ENCODE results near the gene DMPK. TPM values are rescaled to one million over a fixed set of nuclear protein-coding genes. Genes with fewer than 3 reads are reported as not detected.

Gene DMPK
- total RNA-seq, 5 donors from 2014 or later (not counting 1 experiment from before 2014, with no cell fraction given): 31.4 to 46.4 (median 36.9) TPM

- Mint-ChIP-seq H3K4me1 (peaks cover 9 to 20% (median 11%) of the 10 kb centered on the region in 3 donors), H3K36me3 (no peaks in the 10 kb centered on the region), H3K27me3 (peaks cover 8 to 20% of the 10 kb centered on the region in 2 donors), H3K9me3 (no peaks in the 10 kb centered on the region), H3K27ac (no peak overlapping the region), H3K4me3 (peak overlapping the region; percentile 43 to 90 (median 44))
- H3K9me3 ChIP-seq: no peaks in the 10 kb centered on the region
- H3K27me3 ChIP-seq (replicated peaks in 1 of 2; ENCODE audit: control insufficient read depth in 2 of 2, extremely low read depth in 1 of 2, insufficient read depth in 2 of 2, low read length in 1 of 2): peaks cover 0 to 66% of the 10 kb centered on the region in 2 experiments
- no peaks in the 10 kb centered on the region for H3K36me3 ChIP-seq (ENCODE audit: control insufficient read depth in 2 of 2, extremely low read depth in 1 of 2, insufficient read depth in 1 of 2, low read length in 1 of 2)
- CTCF ChIA-PET: interaction anchor here in 1 of 2 donors (0.6 kb wide), 1 partner anchor 16 kb away, joined by 3 read pairs; no protein-coding TSS in a partner anchor
- 50% methylated on average over 16 of the region's 31 CpGs for WGBS (ENCODE audit: insufficient coverage)
- ATAC-seq (replicated peaks in 1 of 4): no peak
- DNase-seq: no peak
- no peak overlapping the region for H3K27ac ChIP-seq (ENCODE audit: low read length)
- POLR2A ChIA-PET: no interaction called here
- peak overlapping the region in 1 of 2 donors; percentile 34 for H3K4me3 ChIP-seq (ENCODE audit: control insufficient read depth in 1 of 2, extremely low read depth in 1 of 2, low read length in 1 of 2)
- H3K4me1 ChIP-seq (ENCODE audit: control insufficient read depth in 1 of 2, extremely low read depth in 1 of 2, insufficient read depth in 2 of 2, low read length in 2 of 2): peaks cover 2 to 35% of the 10 kb centered on the region in 2 experiments
Measured at GRCh38 chr19:45767410-45767880, 14.8 kb downstream of the DMPK start.

GRCh38 chr19:45766869-45767346 is 15.4 kb downstream of the DMPK start:
- Mint-ChIP-seq H3K4me1 (peaks cover 9 to 16% (median 11%) of the 10 kb centered on the region in 3 donors), H3K27ac (no peak overlapping the region), H3K36me3 (no peaks in the 10 kb centered on the region), H3K27me3 (peaks cover 8 to 22% of the 10 kb centered on the region in 2 donors), H3K9me3 (no peaks in the 10 kb centered on the region), H3K4me3 (peak overlapping the region; percentile 43 to 90 (median 44))
- ChIA-PET CTCF (interaction anchor here in 1 of 2 donors (0.6 kb wide), 1 partner anchor 15 kb away, joined by 3 read pairs; no protein-coding TSS in a partner anchor), POLR2A (no interaction called here)
- 92% methylated on average over 24 of the region's 24 CpGs for WGBS (ENCODE audit: insufficient coverage)
- ATAC-seq (replicated peaks in 1 of 4) (no peak), DNase-seq (no peak)
- Histone ChIP-seq H3K9me3 (no peaks in the 10 kb centered on the region), H3K36me3 (ENCODE audit: control insufficient read depth in 2 of 2, extremely low read depth in 1 of 2, insufficient read depth in 1 of 2, low read length in 1 of 2) (no peaks in the 10 kb centered on the region), H3K4me3 (ENCODE audit: control insufficient read depth in 1 of 2, extremely low read depth in 1 of 2, low read length in 1 of 2) (no peak overlapping the region), H3K27me3 (replicated peaks in 1 of 2; ENCODE audit: control insufficient read depth in 2 of 2, extremely low read depth in 1 of 2, insufficient read depth in 2 of 2, low read length in 1 of 2) (peaks cover 0 to 69% of the 10 kb centered on the region in 2 experiments), H3K4me1 (ENCODE audit: control insufficient read depth in 1 of 2, extremely low read depth in 1 of 2, insufficient read depth in 2 of 2, low read length in 2 of 2) (peaks cover 2 to 35% of the 10 kb centered on the region in 2 experiments), H3K27ac (ENCODE audit: low read length) (no peak overlapping the region)

- no peak overlapping the region for H3K27ac ChIP-seq (ENCODE audit: low read length)
- 92% methylated on average over 14 of the region's 17 CpGs for WGBS (ENCODE audit: insufficient coverage)
- H3K27me3 Mint-ChIP-seq: peaks cover 8 to 22% of the 10 kb centered on the region in 2 donors
- no peaks in the 10 kb centered on the region for H3K36me3 ChIP-seq (ENCODE audit: control insufficient read depth in 2 of 2, extremely low read depth in 1 of 2, insufficient read depth in 1 of 2, low read length in 1 of 2)
- H3K9me3 ChIP-seq: no peaks in the 10 kb centered on the region
- ChIA-PET POLR2A (no interaction called here), CTCF (no interaction called here)
- peaks cover 9 to 16% (median 11%) of the 10 kb centered on the region in 3 donors for H3K4me1 Mint-ChIP-seq
- peaks cover 0 to 73% of the 10 kb centered on the region in 2 experiments for H3K27me3 ChIP-seq (replicated peaks in 1 of 2; ENCODE audit: control insufficient read depth in 2 of 2, extremely low read depth in 1 of 2, insufficient read depth in 2 of 2, low read length in 1 of 2)
- ATAC-seq (replicated peaks in 1 of 4) (no peak), DNase-seq (no peak)
- H3K4me3 ChIP-seq (ENCODE audit: control insufficient read depth in 1 of 2, extremely low read depth in 1 of 2, low read length in 1 of 2): no peak overlapping the region
- no peaks in the 10 kb centered on the region for H3K36me3 Mint-ChIP-seq
- no peak overlapping the region for H3K27ac Mint-ChIP-seq
- peak overlapping the region in 1 of 3 donors; percentile 51 for H3K4me3 Mint-ChIP-seq
- H3K4me1 ChIP-seq (ENCODE audit: control insufficient read depth in 1 of 2, extremely low read depth in 1 of 2, insufficient read depth in 2 of 2, low read length in 2 of 2): peaks cover 2 to 35% of the 10 kb centered on the region in 2 experiments
- H3K9me3 Mint-ChIP-seq: no peaks in the 10 kb centered on the region
Measured at GRCh38 chr19:45766296-45766868, 15.9 kb downstream of the DMPK start.

- Mint-ChIP-seq H3K4me1 (peaks cover 5 to 12% (median 8%) of the 10 kb centered on the region in 3 donors), H3K27ac (no peak overlapping the region), H3K27me3 (peaks cover 8 to 22% of the 10 kb centered on the region in 2 donors), H3K9me3 (no peaks in the 10 kb centered on the region), H3K36me3 (no peaks in the 10 kb centered on the region), H3K4me3 (peak overlapping the region in 1 of 3 donors; percentile 51)
- H3K27ac ChIP-seq (ENCODE audit: low read length): no peak overlapping the region
- no peaks in the 10 kb centered on the region for H3K9me3 ChIP-seq
- DNase-seq (no peak), ATAC-seq (replicated peaks in 1 of 4) (no peak)
- ChIA-PET CTCF (no interaction called here), POLR2A (no interaction called here)
- peaks cover 0 to 73% of the 10 kb centered on the region in 2 experiments for H3K27me3 ChIP-seq (replicated peaks in 1 of 2; ENCODE audit: control insufficient read depth in 2 of 2, extremely low read depth in 1 of 2, insufficient read depth in 2 of 2, low read length in 1 of 2)
- H3K4me3 ChIP-seq (ENCODE audit: control insufficient read depth in 1 of 2, extremely low read depth in 1 of 2, low read length in 1 of 2): no peak overlapping the region
- 83% methylated on average over 22 of the region's 23 CpGs for WGBS (ENCODE audit: insufficient coverage)
- H3K36me3 ChIP-seq (ENCODE audit: control insufficient read depth in 2 of 2, extremely low read depth in 1 of 2, insufficient read depth in 1 of 2, low read length in 1 of 2): no peaks in the 10 kb centered on the region
- H3K4me1 ChIP-seq (ENCODE audit: control insufficient read depth in 1 of 2, extremely low read depth in 1 of 2, insufficient read depth in 2 of 2, low read length in 2 of 2): peaks cover 2 to 31% of the 10 kb centered on the region in 2 experiments
Measured at GRCh38 chr19:45765702-45766295, 16.5 kb downstream of the DMPK start.

- peak overlapping the region in 1 of 3 donors; percentile 51 for H3K4me3 Mint-ChIP-seq
- POLR2A ChIA-PET: no interaction called here
Measured at GRCh38 chr19:45764945-45765701, 17.2 kb downstream of the DMPK start.

GRCh38 chr19:45764475-45764874 is 17.8 kb downstream of the DMPK start:
- H3K36me3 ChIP-seq (ENCODE audit: control insufficient read depth in 2 of 2, extremely low read depth in 1 of 2, insufficient read depth in 1 of 2, low read length in 1 of 2): no peaks in the 10 kb centered on the region
- H3K9me3 ChIP-seq: no peaks in the 10 kb centered on the region
- POLR2A ChIA-PET: no interaction called here
- no peak for DNase-seq
- Mint-ChIP-seq H3K27me3 (peaks cover 8 to 23% of the 10 kb centered on the region in 2 donors), H3K27ac (no peak overlapping the region), H3K4me3 (peak overlapping the region in 1 of 3 donors; percentile 17), H3K36me3 (no peaks in the 10 kb centered on the region), H3K4me1 (peaks cover 1 to 5% (median 4%) of the 10 kb centered on the region in 3 donors), H3K9me3 (no peaks in the 10 kb centered on the region)
- H3K27me3 ChIP-seq (replicated peaks in 1 of 2; ENCODE audit: control insufficient read depth in 2 of 2, extremely low read depth in 1 of 2, insufficient read depth in 2 of 2, low read length in 1 of 2): peaks cover 0 to 77% of the 10 kb centered on the region in 2 experiments
- WGBS (ENCODE audit: insufficient coverage): 92% methylated on average over 2 of the region's 6 CpGs
- CTCF ChIA-PET: no interaction called here
- no peak overlapping the region for H3K27ac ChIP-seq (ENCODE audit: low read length)
- H3K4me1 ChIP-seq (ENCODE audit: control insufficient read depth in 1 of 2, extremely low read depth in 1 of 2, insufficient read depth in 2 of 2, low read length in 2 of 2): peaks cover 0 to 17% of the 10 kb centered on the region in 2 experiments
- no peak for ATAC-seq (replicated peaks in 1 of 4)
- H3K4me3 ChIP-seq (ENCODE audit: control insufficient read depth in 1 of 2, extremely low read depth in 1 of 2, low read length in 1 of 2): no peak overlapping the region

More at GRCh38 chr19:45764945-45765701, 17.2 kb downstream of the DMPK start:
- H3K36me3 ChIP-seq (ENCODE audit: control insufficient read depth in 2 of 2, extremely low read depth in 1 of 2, insufficient read depth in 1 of 2, low read length in 1 of 2): no peaks in the 10 kb centered on the region
- H3K36me3 Mint-ChIP-seq: no peaks in the 10 kb centered on the region
- WGBS (ENCODE audit: insufficient coverage): 71% methylated on average over 16 of the region's 21 CpGs
- ATAC-seq (replicated peaks in 1 of 4): no peak
- peaks cover 0 to 75% of the 10 kb centered on the region in 2 experiments for H3K27me3 ChIP-seq (replicated peaks in 1 of 2; ENCODE audit: control insufficient read depth in 2 of 2, extremely low read depth in 1 of 2, insufficient read depth in 2 of 2, low read length in 1 of 2)
- no peak overlapping the region for H3K27ac ChIP-seq (ENCODE audit: low read length)
- H3K27ac Mint-ChIP-seq: peak overlapping the region in 1 of 2 donors; percentile 36
- peaks cover 8 to 22% of the 10 kb centered on the region in 2 donors for H3K27me3 Mint-ChIP-seq
- peaks cover 5 to 8% (median 7%) of the 10 kb centered on the region in 3 donors for H3K4me1 Mint-ChIP-seq
- peaks cover 0 to 24% of the 10 kb centered on the region in 2 experiments for H3K4me1 ChIP-seq (ENCODE audit: control insufficient read depth in 1 of 2, extremely low read depth in 1 of 2, insufficient read depth in 2 of 2, low read length in 2 of 2)
- CTCF ChIA-PET: interaction anchor here in 1 of 2 donors (0.6 kb wide), 1 partner anchor 48 kb away, joined by 6 read pairs; no protein-coding TSS in a partner anchor
- H3K9me3 Mint-ChIP-seq: no peaks in the 10 kb centered on the region
- no peak overlapping the region for H3K4me3 ChIP-seq (ENCODE audit: control insufficient read depth in 1 of 2, extremely low read depth in 1 of 2, low read length in 1 of 2)
- no peak for DNase-seq
- H3K9me3 ChIP-seq: no peaks in the 10 kb centered on the region

All from T-cell (primary cell).